ENCODE results near the gene LCTL. TPM values are rescaled to one million over a fixed set of nuclear protein-coding genes. Genes with fewer than 3 reads are reported as not detected.

LCTL gene
- total RNA-seq, 1 donor from 2014 or later: not detected

DNA sequence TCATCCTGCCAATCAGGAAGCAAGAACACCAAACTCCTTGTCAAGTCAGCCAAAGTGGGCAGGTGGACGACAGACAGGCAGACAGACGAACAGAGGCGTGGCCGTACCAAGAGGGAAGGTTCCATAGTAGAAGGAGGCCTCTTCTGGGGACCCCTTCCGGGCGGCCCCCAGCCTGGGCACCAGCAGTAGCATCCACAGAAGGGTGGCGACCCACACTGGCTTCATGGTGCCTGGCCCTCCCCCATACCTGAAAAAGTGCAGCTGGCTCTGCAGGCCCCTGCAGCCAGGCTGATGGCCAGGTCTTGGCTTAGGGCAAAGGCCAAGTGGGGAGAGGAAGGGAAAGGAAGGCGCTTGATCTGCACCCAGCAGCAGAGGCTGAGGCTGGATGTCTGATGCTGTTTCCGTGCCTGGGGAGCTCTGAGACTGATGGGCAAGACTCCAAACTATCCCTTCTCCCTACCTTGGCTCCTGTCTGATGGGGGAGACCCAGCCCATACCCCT lies 607 bp downstream of the LCTL start:
- TF ChIP-seq POLR2AphosphoS5 (IDR thresholded peaks at IDR 0.05; ENCODE audit: insufficient read depth in 1 of 2, low read depth in 1 of 2) (no peak), POLR2A (IDR thresholded peaks at IDR 0.05) (no peak)
- TF ChIP-seq, protein P1, sequence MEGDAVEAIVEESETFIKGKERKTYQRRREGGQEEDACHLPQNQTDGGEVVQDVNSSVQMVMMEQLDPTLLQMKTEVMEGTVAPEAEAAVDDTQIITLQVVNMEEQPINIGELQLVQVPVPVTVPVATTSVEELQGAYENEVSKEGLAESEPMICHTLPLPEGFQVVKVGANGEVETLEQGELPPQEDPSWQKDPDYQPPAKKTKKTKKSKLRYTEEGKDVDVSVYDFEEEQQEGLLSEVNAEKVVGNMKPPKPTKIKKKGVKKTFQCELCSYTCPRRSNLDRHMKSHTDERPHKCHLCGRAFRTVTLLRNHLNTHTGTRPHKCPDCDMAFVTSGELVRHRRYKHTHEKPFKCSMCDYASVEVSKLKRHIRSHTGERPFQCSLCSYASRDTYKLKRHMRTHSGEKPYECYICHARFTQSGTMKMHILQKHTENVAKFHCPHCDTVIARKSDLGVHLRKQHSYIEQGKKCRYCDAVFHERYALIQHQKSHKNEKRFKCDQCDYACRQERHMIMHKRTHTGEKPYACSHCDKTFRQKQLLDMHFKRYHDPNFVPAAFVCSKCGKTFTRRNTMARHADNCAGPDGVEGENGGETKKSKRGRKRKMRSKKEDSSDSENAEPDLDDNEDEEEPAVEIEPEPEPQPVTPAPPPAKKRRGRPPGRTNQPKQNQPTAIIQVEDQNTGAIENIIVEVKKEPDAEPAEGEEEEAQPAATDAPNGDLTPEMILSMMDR (IDR thresholded peaks at IDR 0.05): no peak
- no peak for DNase-seq (ENCODE audit: extremely low spot score in 2 of 2)
- Histone ChIP-seq H3K4me3 (no peak overlapping the region), H3K27ac (no peak overlapping the region), H3K27me3 (no peaks in the 10 kb centered on the region), H3K36me3 (no peaks in the 10 kb centered on the region), H3K4me1 (no peaks in the 10 kb centered on the region), H3K9me3 (no peaks in the 10 kb centered on the region)
- intact Hi-C loops (cut with DNase I): no loop called here

- no peaks in the 10 kb centered on the region for H3K27me3 ChIP-seq
- DNase-seq (ENCODE audit: extremely low spot score in 2 of 2): no peak
- TF ChIP-seq, protein P1 (IDR thresholded peaks at IDR 0.05): no peak
- TF ChIP-seq POLR2A (IDR thresholded peaks at IDR 0.05) (no peak), POLR2AphosphoS5 (IDR thresholded peaks at IDR 0.05; ENCODE audit: insufficient read depth in 1 of 2, low read depth in 1 of 2) (no peak)
- no peak overlapping the region for H3K27ac ChIP-seq
- no peaks in the 10 kb centered on the region for H3K4me1 ChIP-seq
- no peak overlapping the region for H3K4me3 ChIP-seq
- no peaks in the 10 kb centered on the region for H3K9me3 ChIP-seq
- intact Hi-C loops (cut with DNase I): no loop called here
- no peaks in the 10 kb centered on the region for H3K36me3 ChIP-seq
Observed at GRCh38 chr15:66564136-66565041, 1.4 kb downstream of the LCTL start.

DNA sequence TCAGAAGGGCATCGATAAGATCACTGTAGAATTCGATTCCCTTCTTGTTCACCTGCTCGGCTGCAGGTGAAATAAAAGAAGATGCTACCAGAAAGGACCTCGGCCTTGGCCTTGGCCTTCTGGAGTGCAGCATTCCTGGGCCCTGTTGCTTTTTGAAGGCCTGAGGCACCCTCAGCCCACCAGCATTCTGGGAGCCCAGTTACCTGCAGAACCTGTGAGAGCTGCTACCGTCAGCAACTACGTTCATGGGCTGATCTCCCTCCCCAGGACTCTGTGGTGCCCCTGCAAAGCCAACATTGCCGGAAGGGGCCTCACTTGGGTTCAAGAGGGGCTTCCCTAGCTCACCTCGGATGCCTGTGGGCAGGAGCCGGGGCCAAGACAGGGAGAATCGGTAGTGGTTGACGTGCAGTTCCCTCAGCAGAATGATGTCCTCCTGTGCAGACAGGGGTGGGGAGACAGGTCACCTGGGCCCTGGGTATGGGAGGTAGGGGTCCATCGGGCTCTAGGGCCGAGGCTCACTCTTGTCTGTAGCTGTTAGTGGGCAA lies 2.2 kb downstream of the LCTL start:
- no peak for DNase-seq (ENCODE audit: extremely low spot score in 2 of 2)
- intact Hi-C loops (cut with DNase I): no loop called here

GRCh38 chr15:66563126-66563525 lies 2.7 kb downstream of the LCTL start:
- TF ChIP-seq POLR2AphosphoS5 (IDR thresholded peaks at IDR 0.05; ENCODE audit: insufficient read depth in 1 of 2, low read depth in 1 of 2) (no peak), POLR2A (IDR thresholded peaks at IDR 0.05) (no peak)
- TF ChIP-seq, protein P1 (IDR thresholded peaks at IDR 0.05): no peak
- Histone ChIP-seq H3K4me3 (no peak overlapping the region), H3K36me3 (no peaks in the 10 kb centered on the region), H3K4me1 (no peaks in the 10 kb centered on the region), H3K27me3 (no peaks in the 10 kb centered on the region), H3K9me3 (no peaks in the 10 kb centered on the region), H3K27ac (no peak overlapping the region)
- intact Hi-C loops (cut with DNase I): no loop called here
- no peak for DNase-seq (ENCODE audit: extremely low spot score in 2 of 2)

More for the DNA sequence above, 2.2 kb downstream of the LCTL start:
- no peaks in the 10 kb centered on the region for H3K4me1 ChIP-seq
- H3K27ac ChIP-seq: no peak overlapping the region
- no peaks in the 10 kb centered on the region for H3K36me3 ChIP-seq
- no peaks in the 10 kb centered on the region for H3K27me3 ChIP-seq
- no peak overlapping the region for H3K4me3 ChIP-seq
- no peaks in the 10 kb centered on the region for H3K9me3 ChIP-seq
- no peak for TF ChIP-seq POLR2A (IDR thresholded peaks at IDR 0.05)

DNA sequence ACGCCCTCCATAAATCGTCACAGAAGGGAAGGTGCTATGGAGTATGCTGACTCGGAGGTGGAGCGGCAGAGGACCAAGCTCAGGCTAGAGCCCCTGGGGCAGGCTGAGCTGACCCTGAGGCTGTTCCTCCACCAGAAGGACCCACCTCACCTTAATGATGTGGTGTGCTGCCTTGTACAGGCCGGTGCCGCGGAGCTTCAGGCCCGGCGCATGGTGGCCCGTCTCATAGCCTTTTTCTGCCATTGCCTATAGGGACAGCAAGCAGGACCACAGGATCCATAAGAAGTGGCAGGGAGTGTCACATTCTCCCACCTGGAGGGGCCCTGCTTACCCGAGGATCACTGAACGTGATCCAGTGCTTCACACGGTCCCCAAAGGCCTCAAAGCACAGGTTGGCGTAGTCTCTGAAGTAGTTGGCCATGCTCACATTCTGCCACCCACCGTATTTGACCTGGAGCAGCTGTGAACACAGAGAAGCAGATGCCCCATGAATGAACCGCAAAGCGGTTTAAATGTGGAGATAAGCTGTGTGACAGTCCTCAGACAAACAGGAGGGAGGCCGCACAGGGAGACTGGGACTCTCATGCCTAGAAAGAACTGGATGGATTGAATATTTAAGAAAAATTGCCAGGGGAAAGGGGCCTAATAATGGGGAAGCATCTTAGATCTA lies 4.8 kb downstream of the LCTL start:
- H3K4me1 ChIP-seq: no peaks in the 10 kb centered on the region
- no peaks in the 10 kb centered on the region for H3K27me3 ChIP-seq
- no peak overlapping the region for H3K4me3 ChIP-seq
- H3K9me3 ChIP-seq: no peaks in the 10 kb centered on the region
- no peak overlapping the region for H3K27ac ChIP-seq
- DNase-seq (ENCODE audit: extremely low spot score in 2 of 2): no peak
- intact Hi-C loops (cut with DNase I): no loop called here
- no peak for TF ChIP-seq POLR2A (IDR thresholded peaks at IDR 0.05)
- TF ChIP-seq, protein P1 (IDR thresholded peaks at IDR 0.05): no peak
- no peaks in the 10 kb centered on the region for H3K36me3 ChIP-seq

All from vagina (tissue), 2 donors.